SK-N-SH (cell line): ENCODE measurements around the gene REG1A. TPM values are rescaled to one million over a fixed set of nuclear protein-coding genes. Genes with fewer than 3 reads are reported as not detected.

Source experiments
- CTCF ChIA-PET: fragments of 300-600, 350-600 bp; formaldehyde crosslinking; extraction: SDS; loops from one replicate; lab custom pipeline; 2021; lab: Yijun Ruan, JAX
- POLR2A ChIA-PET: fragments of 350-600 bp; sonication (Branson Sonifier 250); formaldehyde crosslinking; extraction: SDS; loops from one replicate; lab custom pipeline; 2020; ENCODE audit warnings: antibody characterized with exemption, inconsistent platforms; lab: Yijun Ruan, JAX
- DNase-seq: peaks from one replicate; pipeline ENCODE4 v3.0.0; 2012
- H2AFZ ChIP-seq: fragments of 200-600 bp; sonication (generic); 2 replicates; pipeline ENCODE4 v1.8.1; 2016; ENCODE audit warnings: antibody characterized with exemption, mild to moderate bottlenecking, low read depth
- H3F3A ChIP-seq: fragments of 200-600 bp; sonication (generic); replicated peaks from 2 replicates; pipeline ENCODE3; 2016; ENCODE audit warnings: antibody characterized with exemption, mild to moderate bottlenecking; ENCODE audit not compliant: insufficient read depth
- H3K27ac ChIP-seq, 2 experiments: fragments of 200-500 bp in 1 of 2; fragments of 200-600 bp in 1 of 2; sonication (Bioruptor generic) in 1 of 2; sonication (generic), shearing (Covaris generic) in 1 of 2; 2 replicates each; pipeline versions ENCODE4 v1.5.1 to v1.6.1; 2014 to 2016; ENCODE audit warnings: low read depth in 2 of 2, inconsistent platforms in 1 of 2, low read length in 1 of 2, mild to moderate bottlenecking in 1 of 2, mixed read lengths in 1 of 2
- H3K27me3 ChIP-seq: fragments of 200-600 bp; sonication (generic), shearing (Covaris generic); 2 replicates; pipeline ENCODE4 v1.6.1; 2016; ENCODE audit warnings: mixed run types; ENCODE audit not compliant: insufficient read depth
- H3K36me3 ChIP-seq, 2 experiments: fragments of 200-500 bp in 1 of 2; fragments of 200-600 bp in 1 of 2; sonication (Bioruptor generic) in 1 of 2; sonication (generic) in 1 of 2; replicated peaks in 1 of 2; 2 replicates each; pipeline versions ENCODE3 to v1.5.1; 2014 to 2016; ENCODE audit warnings: low read length in 1 of 2, mild to moderate bottlenecking in 1 of 2; ENCODE audit not compliant: insufficient read depth in 2 of 2, control insufficient read depth in 1 of 2
- H3K4me1 ChIP-seq, 2 experiments: fragments of 200-500 bp in 1 of 2; fragments of 200-600 bp in 1 of 2; sonication (Bioruptor generic) in 1 of 2; sonication (generic), shearing (Covaris generic) in 1 of 2; 2 replicates each; pipeline versions ENCODE4 v1.5.1 to v1.6.1; 2014 to 2016; ENCODE audit warnings: low read depth in 1 of 2, low read length in 1 of 2, mixed run types in 1 of 2; ENCODE audit not compliant: insufficient read depth in 2 of 2, control insufficient read depth in 1 of 2
- H3K4me2 ChIP-seq: fragments of 200-600 bp; sonication (generic), shearing (Covaris generic); 2 replicates; pipeline ENCODE4 v1.6.1; 2017; ENCODE audit warnings: mixed run types
- H3K4me3 ChIP-seq, 2 experiments: fragments of 200-500 bp in 1 of 2; fragments of 200-600 bp in 1 of 2; sonication (Bioruptor generic) in 1 of 2; sonication (generic), shearing (Covaris generic) in 1 of 2; 2 replicates each; pipeline versions ENCODE4 v1.5.1 to v1.8.1; 2014 to 2016; ENCODE audit warnings: low read depth in 2 of 2, inconsistent platforms in 1 of 2, low read length in 1 of 2, mild to moderate bottlenecking in 1 of 2, mixed read lengths in 1 of 2, moderate library complexity in 1 of 2
- H3K79me2 ChIP-seq: fragments of 200-600 bp; sonication (generic); 2 replicates; pipeline ENCODE4 v1.8.1; 2017; ENCODE audit warnings: mild to moderate bottlenecking; ENCODE audit not compliant: insufficient read depth
- H3K9ac ChIP-seq: fragments of 200-600 bp; sonication (generic); 2 replicates; pipeline ENCODE4 v1.6.1; 2017; ENCODE audit warnings: mixed run types
- H3K9me2 ChIP-seq: fragments of 200-600 bp; sonication (generic); 2 replicates; pipeline ENCODE4 v1.6.1; 2017; ENCODE audit warnings: mixed run types
- H3K9me3 ChIP-seq: fragments of 200-600 bp; sonication (generic); 2 replicates; pipeline ENCODE4 v1.6.1; 2017; ENCODE audit warnings: mixed run types, mild to moderate bottlenecking, moderate library complexity
- H4K20me1 ChIP-seq: fragments of 200-600 bp; sonication (generic); 2 replicates; pipeline ENCODE4 v1.6.1; 2017; ENCODE audit warnings: mild to moderate bottlenecking, mixed run types; ENCODE audit not compliant: insufficient read depth
- EZH2phosphoT487 ChIP-seq: fragments of 200-600 bp; sonication (generic); IDR thresholded peaks from 2 replicates; pipeline ENCODE4 v1.6.1; 2017; ENCODE audit warnings: low read depth, mixed run types, mild to moderate bottlenecking, antibody characterized with exemption, moderate library complexity, borderline replicate concordance
- FOXJ3 ChIP-seq: sonication (generic); formaldehyde crosslinking; IDR thresholded peaks from 2 replicates; pipeline ENCODE4 v1.5.1; 2020; ENCODE audit warnings: mild to moderate bottlenecking, missing genetic modification reagents
- MEF2A ChIP-seq: IDR thresholded peaks from 2 replicates; pipeline ENCODE4 v1.4.0; 2012; ENCODE audit warnings: low read depth, borderline replicate concordance
- MXI1 ChIP-seq: IDR thresholded peaks from 2 replicates; pipeline ENCODE4 v1.6.1; 2012; ENCODE audit warnings: mild to moderate bottlenecking, low read depth, low read length, improper control_type of control experiment
- RCOR1 ChIP-seq: fragments of 150-350 bp; IDR thresholded peaks from 2 replicates; pipeline ENCODE4 v1.6.1; 2017; ENCODE audit warnings: antibody characterized with exemption, low read length
- RFX5 ChIP-seq: IDR thresholded peaks from 2 replicates; pipeline ENCODE4 v1.6.1; 2012; ENCODE audit warnings: mild to moderate bottlenecking, improper control_type of control experiment, low read length
- RXRA ChIP-seq: IDR thresholded peaks from 2 replicates; pipeline ENCODE4 v1.4.0; 2012; ENCODE audit warnings: low read depth, mild to moderate bottlenecking, borderline replicate concordance
- TEAD4 ChIP-seq: IDR thresholded peaks from 2 replicates; pipeline ENCODE4 v1.4.0; 2012; ENCODE audit warnings: mild to moderate bottlenecking, borderline replicate concordance; ENCODE audit not compliant: insufficient read depth
- YY1 ChIP-seq: IDR thresholded peaks from 2 replicates; pipeline ENCODE4 v1.4.0; 2012; ENCODE audit warnings: low read depth, mild to moderate bottlenecking
- ZBTB33 ChIP-seq: IDR thresholded peaks from 2 replicates; pipeline ENCODE4 v1.4.0; 2012; ENCODE audit warnings: low read depth, borderline replicate concordance
- WGBS: methylation state at CpG from one replicate; pipeline ENCODE4 v1.1.6; 2017; ENCODE audit warnings: low lambda C conversion rate; 5-methylcytosine and 5-hydroxymethylcytosine counted together
- polyA plus RNA-seq, 3 experiments: library from polyadenylated mRNA; depleted of rRNA; stranded (reverse); fragments of >200 nt; gene quantifications; 2 replicates each; pipeline ENCODE4 v1.2.3, GENCODE V29; 2012

Gene REG1A
- not detected in 2 replicates for polyA plus RNA-seq (2012; rRNA removed)
- not detected in 2 replicates for polyA plus RNA-seq (2012; cell fraction: cytosol; rRNA removed)
- polyA plus RNA-seq (2012; cell fraction: nucleus; rRNA removed): not detected in 2 replicates

DNA sequence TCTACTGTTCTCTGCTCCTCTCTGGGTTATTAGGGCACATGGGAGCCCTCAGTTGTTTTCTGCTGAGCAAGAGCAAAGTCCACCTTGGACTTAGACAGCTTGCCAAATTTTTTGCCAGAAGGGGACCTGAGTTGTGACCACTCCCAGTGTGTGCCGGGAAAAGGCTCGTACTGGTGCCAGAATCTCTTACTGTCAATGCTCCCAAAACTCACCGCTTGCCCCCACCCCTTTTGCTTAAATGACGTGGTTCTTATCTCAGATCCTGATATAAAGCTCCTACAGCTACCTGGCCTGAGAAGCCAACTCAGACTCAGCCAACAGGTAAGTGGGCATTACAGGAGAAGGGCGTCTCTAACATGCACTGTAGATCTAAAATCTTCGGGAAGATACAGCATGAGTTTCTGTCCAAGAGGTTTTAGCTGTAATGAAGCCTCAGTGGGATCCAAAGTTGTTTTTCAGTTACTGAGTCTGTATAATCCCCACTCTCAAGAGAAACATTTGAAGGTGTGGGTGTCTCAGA, at the start of gene REG1A:
TSS of gene REG1A (plus strand) at position 295 of the 520 bp plus-strand sequence. CDS start 374 bp downstream, outside the sequence.
- TF ChIP-seq MXI1: no peak
- TF ChIP-seq RCOR1: no peak
- TF ChIP-seq FOXJ3: no peak
- TF ChIP-seq RFX5: no peak
- no peak for TF ChIP-seq RXRA
- TF ChIP-seq MEF2A: no peak
- no peaks in the 10 kb centered on the region for H3K9me3 ChIP-seq
- no peak within 1 kb of the TSS for H3K9ac ChIP-seq
- H3K79me2 ChIP-seq: no peaks in the 10 kb centered on the region
- H3K9me2 ChIP-seq: no peaks in the 10 kb centered on the region
- ChIA-PET CTCF (interaction anchor here (1.2 kb wide), 1 partner anchor 79 kb away, joined by 4 read pairs; no protein-coding TSS in a partner anchor), POLR2A (no interaction called here)
- H3F3A ChIP-seq: no peaks in the 10 kb centered on the region
- H2AFZ ChIP-seq: no peak within 1 kb of the TSS
- WGBS: 22% methylated on average over 6 of the region's 6 CpGs
- H3K4me3 ChIP-seq: no peak within 1 kb of the TSS
- H3K36me3 ChIP-seq: no peaks in the 10 kb centered on the region
- no peak within 1 kb of the TSS for H3K4me2 ChIP-seq
- no peaks in the 10 kb centered on the region for H3K4me1 ChIP-seq
- no peaks in the 10 kb centered on the region for H3K27me3 ChIP-seq
- H4K20me1 ChIP-seq: no peaks in the 10 kb centered on the region
- DNase-seq: no peak
- no peak within 1 kb of the TSS for H3K27ac ChIP-seq

- Histone ChIP-seq H3K9ac (no peak overlapping the region), H3K36me3 (no peaks in the 10 kb centered on the region), H3F3A (no peaks in the 10 kb centered on the region), H3K9me3 (no peaks in the 10 kb centered on the region), H3K27ac (no peak overlapping the region), H4K20me1 (no peaks in the 10 kb centered on the region), H2AFZ (no peak overlapping the region), H3K27me3 (no peaks in the 10 kb centered on the region), H3K9me2 (no peaks in the 10 kb centered on the region), H3K4me2 (no peak overlapping the region), H3K79me2 (no peaks in the 10 kb centered on the region), H3K4me3 (no peak overlapping the region), H3K4me1 (no peaks in the 10 kb centered on the region)
- DNase-seq: no peak
- WGBS: 16% methylated on average over 2 of the region's 2 CpGs
- ChIA-PET POLR2A (no interaction called here), CTCF (interaction anchor here (1.1 to 2.1 kb wide), 3 partner anchors 10 to 30 kb away, joined by 3 to 6 read pairs (median 4); no protein-coding TSS in a partner anchor)
- TF ChIP-seq ZBTB33 (no peak), FOXJ3 (no peak), EZH2phosphoT487 (no peak), YY1 (no peak), MEF2A (no peak), TEAD4 (no peak)
Measured at GRCh38 chr2:79071078-79071477, 49.2 kb upstream of the REG1A start.
